OCI-LY1 (cell line): ENCODE results near the gene MMP12.

Source experiments
- EZH2 ChIP-seq: fragments of 200-600 bp; sonication (generic), shearing (Covaris generic); IDR thresholded peaks from 2 replicates; pipeline ENCODE4 v1.8.0; 2017; ENCODE audit warnings: borderline replicate concordance, mixed run types, mild to moderate bottlenecking, antibody characterized with exemption, low read length, moderate library complexity, mixed read lengths
- TF ChIP-seq, protein P1 (sequence below): fragments of 200-600 bp; sonication (generic), shearing (Covaris generic); IDR thresholded peaks from 2 replicates; pipeline ENCODE4 v1.5.1; 2017; ENCODE audit warnings: mild to moderate bottlenecking, antibody characterized with exemption, low read length, moderate library complexity, mixed read lengths

DNA sequence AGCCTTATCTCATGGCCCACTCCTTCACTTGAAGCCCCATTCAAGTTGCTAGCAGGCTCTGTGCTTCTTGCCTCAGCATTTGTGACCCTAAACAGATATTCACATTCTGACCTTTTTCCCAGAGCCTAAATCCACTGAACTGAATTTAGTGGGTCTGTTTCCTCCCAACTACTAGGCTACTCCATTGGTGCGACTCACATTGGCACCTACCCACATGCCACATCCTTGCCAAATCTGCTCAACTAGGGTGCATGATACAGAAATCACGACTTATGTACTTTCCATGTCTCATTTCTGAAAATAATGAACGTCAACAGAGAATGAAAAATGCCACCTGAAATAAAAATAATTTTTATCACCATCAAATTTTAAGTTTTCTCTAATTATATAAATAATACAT, 8.4 kb upstream of the MMP12 start:
- TF ChIP-seq, protein P1, sequence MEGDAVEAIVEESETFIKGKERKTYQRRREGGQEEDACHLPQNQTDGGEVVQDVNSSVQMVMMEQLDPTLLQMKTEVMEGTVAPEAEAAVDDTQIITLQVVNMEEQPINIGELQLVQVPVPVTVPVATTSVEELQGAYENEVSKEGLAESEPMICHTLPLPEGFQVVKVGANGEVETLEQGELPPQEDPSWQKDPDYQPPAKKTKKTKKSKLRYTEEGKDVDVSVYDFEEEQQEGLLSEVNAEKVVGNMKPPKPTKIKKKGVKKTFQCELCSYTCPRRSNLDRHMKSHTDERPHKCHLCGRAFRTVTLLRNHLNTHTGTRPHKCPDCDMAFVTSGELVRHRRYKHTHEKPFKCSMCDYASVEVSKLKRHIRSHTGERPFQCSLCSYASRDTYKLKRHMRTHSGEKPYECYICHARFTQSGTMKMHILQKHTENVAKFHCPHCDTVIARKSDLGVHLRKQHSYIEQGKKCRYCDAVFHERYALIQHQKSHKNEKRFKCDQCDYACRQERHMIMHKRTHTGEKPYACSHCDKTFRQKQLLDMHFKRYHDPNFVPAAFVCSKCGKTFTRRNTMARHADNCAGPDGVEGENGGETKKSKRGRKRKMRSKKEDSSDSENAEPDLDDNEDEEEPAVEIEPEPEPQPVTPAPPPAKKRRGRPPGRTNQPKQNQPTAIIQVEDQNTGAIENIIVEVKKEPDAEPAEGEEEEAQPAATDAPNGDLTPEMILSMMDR = no peak
- TF ChIP-seq EZH2 = no peak
